ENCODE results near the gene AGAP1. TPM values are rescaled to one million over a fixed set of nuclear protein-coding genes. Genes with fewer than 3 reads are reported as not detected.
A peak's percentile ranks its signal among the peaks of the same experiment; 100 is the strongest.

The AGAP1 gene
- polyA plus RNA-seq, 2 of the 4 experiments (the other 2 are of a cell fraction): 20.2 to 21.9 TPM

- peak; percentile 85 to 90 for ATAC-seq
- POLR2A ChIA-PET: no interaction called here
- TF ChIP-seq FOSB (CRISPR knock-in tag; IDR thresholded peaks at IDR 0.05) (no peak), FOSL2 (IDR thresholded peaks at IDR 0.05) (peak; percentile 13; the same call in 1 of the 2 replicates), FOSL2 (CRISPR knock-in tag; IDR thresholded peaks at IDR 0.05) (peak; percentile 75), NR3C1 (IDR thresholded peaks at IDR 0.05) (no peak), CBX8 (IDR thresholded peaks at IDR 0.05) (no peak)
- peak; percentile 13 to 42 for DNase-seq (ENCODE audit: low read depth in 1 of 2, low spot score in 1 of 2)
- 44% methylated on average over 8 of the region's 8 CpGs for WGBS (ENCODE audit: missing lambda C conversion rate)
- CTCF ChIA-PET: interaction anchor here (1.2 kb wide), 1 partner anchor 15 kb away, joined by 3 read pairs; no protein-coding TSS in a partner anchor
- Histone ChIP-seq H3K4me3 (no peak overlapping the region), H3K4me1 (peaks cover 6% of the 10 kb centered on the region; the same call in 1 of the 3 replicates), H3K27ac (peak overlapping the region in 1 of 2 experiments; percentile 11; a peak in 1 of 6 replicates), H3K4me2 (no peak overlapping the region), H3K9me3 (no peaks in the 10 kb centered on the region)
- FAIRE-seq: no peak
Measured at GRCh38 chr2:235940330-235940729, 446.5 kb downstream of the AGAP1 start.

- WGBS (ENCODE audit: missing lambda C conversion rate): 91% methylated on average over 10 of the region's 10 CpGs
- CTCF ChIA-PET: no interaction called here
- FAIRE-seq: no peak
- no peak for DNase-seq (ENCODE audit: low read depth in 1 of 2, low spot score in 1 of 2)
- Histone ChIP-seq H3K4me1 (peaks cover 6% of the 10 kb centered on the region; the same call in 1 of the 3 replicates), H3K9me3 (no peaks in the 10 kb centered on the region), H3K4me3 (no peak overlapping the region), H3K4me2 (no peak overlapping the region), H3K27ac (no peak overlapping the region)
- POLR2A ChIA-PET: no interaction called here
- ATAC-seq: no peak
- no peak for TF ChIP-seq KDM1A (IDR thresholded peaks at IDR 0.05; ENCODE audit: low read depth)
- TF ChIP-seq NPAS2 (CRISPR knock-in tag; IDR thresholded peaks at IDR 0.05; ENCODE audit: borderline replicate concordance): no peak
- TF ChIP-seq HES2 (IDR thresholded peaks at IDR 0.05): no peak
- no peak for TF ChIP-seq ZFP36 (IDR thresholded peaks at IDR 0.05; ENCODE audit: borderline replicate concordance, partially characterized antibody)
- TF ChIP-seq EHMT2 (IDR thresholded peaks at IDR 0.05; ENCODE audit: low read depth): no peak
- no peak for TF ChIP-seq BHLHE40 (IDR thresholded peaks at IDR 0.05; ENCODE audit: low read depth, low read length)
- TF ChIP-seq ZNF302 (CRISPR knock-in tag; IDR thresholded peaks at IDR 0.05): no peak
- no peak for TF ChIP-seq JUN (IDR thresholded peaks at IDR 0.05)
- TF ChIP-seq TFCP2L1 (CRISPR knock-in tag; IDR thresholded peaks at IDR 0.05): no peak
- TF ChIP-seq MYC (IDR thresholded peaks at IDR 0.05; ENCODE audit: borderline replicate concordance, low read length): no peak
- TF ChIP-seq CHD4 (IDR thresholded peaks at IDR 0.05; ENCODE audit: borderline replicate concordance): no peak
- no peak for TF ChIP-seq REST (IDR thresholded peaks at IDR 0.05)
- TF ChIP-seq ZSCAN20 (CRISPR knock-in tag; IDR thresholded peaks at IDR 0.05): no peak
Measured at GRCh38 chr2:235944591-235944990, 450.7 kb downstream of the AGAP1 start.

- FAIRE-seq (no peak), DNase-seq (ENCODE audit: low read depth in 1 of 2, low spot score in 1 of 2) (no peak), ATAC-seq (no peak)
- TF ChIP-seq GATA3 (IDR thresholded peaks at IDR 0.05; ENCODE audit: borderline replicate concordance) (no peak), CHD4 (IDR thresholded peaks at IDR 0.05; ENCODE audit: borderline replicate concordance) (no peak), MAX (IDR thresholded peaks at IDR 0.05) (no peak), HES2 (IDR thresholded peaks at IDR 0.05) (no peak), ESRRA (IDR thresholded peaks at IDR 0.05; ENCODE audit: borderline replicate concordance, low read length) (no peak), JUN (IDR thresholded peaks at IDR 0.05) (no peak), REST (IDR thresholded peaks at IDR 0.05) (no peak), BCL3 (IDR thresholded peaks at IDR 0.05) (no peak), SREBF2 (IDR thresholded peaks at IDR 0.05) (no peak), FOSB (CRISPR knock-in tag; IDR thresholded peaks at IDR 0.05) (no peak)
- Histone ChIP-seq H3K9me3 (no peaks in the 10 kb centered on the region), H3K4me2 (no peak overlapping the region), H3K27ac (no peak overlapping the region), H3K4me1 (no peaks in the 10 kb centered on the region; the same call in 2 of the 3 replicates), H3K4me3 (no peak overlapping the region)
- ChIA-PET POLR2A (no interaction called here), CTCF (interaction anchor here (0.7 to 1.1 kb wide), 4 partner anchors 10 to 1187 kb away, joined by 3 to 4 read pairs (median 4); no protein-coding TSS in a partner anchor)
- 76% methylated on average over 8 of the region's 11 CpGs for WGBS (ENCODE audit: missing lambda C conversion rate)
Measured at GRCh38 chr2:235945608-235946140, 451.8 kb downstream of the AGAP1 start.

Measured in A549 (cell line).